Measurements from ENCODE around the gene SCP2.

The SCP2 gene

GRCh38 chr1:53077599-53077965 lies 150.5 kb downstream of the SCP2 start:
- H3K4me1 ChIP-seq (ENCODE audit: control insufficient read depth, insufficient read depth, low read length) = no peaks in the 10 kb centered on the region
- TF ChIP-seq ZNF148 (tag by site-specific recombination; IDR thresholded peaks at IDR 0.05; ENCODE audit: borderline replicate concordance) (no peak), ZNF146 (tag by site-specific recombination; IDR thresholded peaks at IDR 0.05) (no peak), ZFHX2 (tag by site-specific recombination; conservative IDR thresholded peaks at IDR 0.05) (no peak), KLF8 (tag by site-specific recombination; IDR thresholded peaks at IDR 0.05) (no peak), ZNF626 (tag by site-specific recombination; IDR thresholded peaks at IDR 0.05) (no peak), ZNF362 (tag by site-specific recombination; IDR thresholded peaks at IDR 0.05) (no peak), PRDM2 (tag by site-specific recombination; IDR thresholded peaks at IDR 0.05; ENCODE audit: borderline replicate concordance) (no peak), HOXD13 (CRISPR knock-in tag; IDR thresholded peaks at IDR 0.05; ENCODE audit: borderline replicate concordance) (no peak)
- H3K36me3 ChIP-seq (ENCODE audit: control insufficient read depth in 2 of 2, insufficient read depth in 1 of 2, low read length in 2 of 2) = no peaks in the 10 kb centered on the region
- POLR2A ChIA-PET = no interaction called here
- CTCF ChIA-PET = interaction anchor here (0.7 to 1.6 kb wide), 2 partner anchors 9 to 389 kb away, joined by 3 to 6 read pairs; no protein-coding TSS in a partner anchor
- H3K4me3 ChIP-seq (ENCODE audit: low read depth, low read length) = no peak overlapping the region
- H3K27ac ChIP-seq (ENCODE audit: extremely low read depth, low read depth, low read length) = no peak overlapping the region
- H3K9me3 ChIP-seq (ENCODE audit: control insufficient read depth, insufficient read depth, low read depth, low read length) = no peaks in the 10 kb centered on the region

- TF ChIP-seq REST (tag by site-specific recombination; IDR thresholded peaks at IDR 0.05) (peak; percentile 52; the same call in 1 of the 2 replicates), ZNF37A (tag by site-specific recombination; IDR thresholded peaks at IDR 0.05) (no peak)
- Histone ChIP-seq H3K9me3 (ENCODE audit: control insufficient read depth, insufficient read depth, low read depth, low read length) (no peaks in the 10 kb centered on the region), H3K4me3 (ENCODE audit: low read depth, low read length) (no peak overlapping the region), H3K4me1 (ENCODE audit: control insufficient read depth, insufficient read depth, low read length) (no peaks in the 10 kb centered on the region), H3K27ac (ENCODE audit: extremely low read depth, low read depth, low read length) (no peak overlapping the region), H3K36me3 (ENCODE audit: control insufficient read depth in 2 of 2, insufficient read depth in 1 of 2, low read length in 2 of 2) (no peaks in the 10 kb centered on the region)
- POLR2A ChIA-PET = no interaction called here
- CTCF ChIA-PET = interaction anchor here (1.6 kb wide), 1 partner anchor 10 kb away, joined by 6 read pairs; no protein-coding TSS in a partner anchor
These were observed 151.4 kb downstream of the SCP2 start for GRCh38 chr1:53078333-53079101.
